ENCODE data around the gene TMEM17. TPM values are rescaled to one million over a fixed set of nuclear protein-coding genes. Genes with fewer than 3 reads are reported as not detected.
A peak's percentile ranks its signal among the peaks of the same experiment; 100 is the strongest.

Gene TMEM17
- total and polyA plus RNA-seq, 9 of the 15 experiments (the other 6 are each of a cell fraction or from before 2014, with no cell fraction given) = 0.58 to 2.2 (median 1.2) TPM

DNA sequence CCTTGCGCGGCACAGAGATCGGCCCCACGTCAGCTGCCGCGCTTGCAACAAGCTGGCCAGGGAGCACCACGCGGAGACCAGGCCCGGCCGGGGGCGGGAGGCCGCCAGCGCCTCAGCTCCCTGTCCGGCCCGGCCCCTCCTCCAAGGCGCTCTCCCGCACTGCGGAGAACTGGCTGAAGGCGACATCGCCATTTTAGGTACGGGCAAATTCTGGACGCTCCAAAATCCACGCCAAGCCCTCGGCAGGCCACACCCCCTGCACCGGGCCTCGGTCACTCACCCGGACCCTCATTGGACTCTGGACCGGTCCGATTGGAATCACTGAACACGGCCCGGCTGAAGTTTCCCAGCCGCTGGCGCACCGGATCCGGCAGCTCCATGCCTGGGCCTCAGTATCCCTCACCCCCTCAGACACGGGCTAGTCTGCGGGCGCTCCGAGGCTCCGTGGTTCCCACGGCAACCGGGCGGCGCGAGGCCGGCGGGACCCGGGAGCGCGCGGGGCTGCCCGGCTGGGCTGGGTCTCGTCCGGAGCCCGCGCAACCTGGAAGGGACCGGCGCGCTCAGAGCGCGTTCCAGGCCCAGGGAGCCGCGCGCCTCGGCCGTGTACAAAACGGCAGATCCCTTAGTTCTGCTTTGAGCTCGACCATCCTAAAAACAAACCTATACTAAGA, at the start of gene TMEM17 (continued):
- TF ChIP-seq STAT6 (CRISPR knock-in tag; IDR thresholded peaks at IDR 0.05) (no peak), TRIM25 (IDR thresholded peaks at IDR 0.05; ENCODE audit: borderline replicate concordance) (no peak), E2F3 (CRISPR knock-in tag; IDR thresholded peaks at IDR 0.05) (peak; percentile 40; the same call in 1 of the 2 replicates), SIX5 (IDR thresholded peaks at IDR 0.05; ENCODE audit: borderline replicate concordance in 1 of 2, insufficient read depth in 1 of 2, low read depth in 1 of 2, low read length in 2 of 2) (peak; percentile 47 to 53; a peak in 3 of 4 replicates), FOXK1 (CRISPR knock-in tag; IDR thresholded peaks at IDR 0.05; ENCODE audit: borderline replicate concordance) (no peak), CCAR2 (IDR thresholded peaks at IDR 0.05; ENCODE audit: low read depth, low read length) (no peak), CHD2 (IDR thresholded peaks at IDR 0.05; ENCODE audit: low read depth, low read length) (no peak), PTBP1 (IDR thresholded peaks at IDR 0.05; ENCODE audit: low read depth, low read length) (no peak), CAMTA2 (CRISPR knock-in tag; conservative IDR thresholded peaks at IDR 0.05) (no peak), ZNF217 (CRISPR knock-in tag; IDR thresholded peaks at IDR 0.05) (no peak), ZNF239 (CRISPR knock-in tag; IDR thresholded peaks at IDR 0.05) (no peak), ZBTB1 (CRISPR knock-in tag; IDR thresholded peaks at IDR 0.05; ENCODE audit: borderline replicate concordance, low read depth) (peak; percentile 85), TRIM24 (IDR thresholded peaks at IDR 0.05) (0 out of 4 replicates have a peak, but pooled peaks of 1 of the 2 experiments have one; percentile 15), ZNF76 (CRISPR knock-in tag; IDR thresholded peaks at IDR 0.05; ENCODE audit: borderline replicate concordance) (no peak), ZBTB5 (IDR thresholded peaks at IDR 0.05) (no peak), RAD21 (CRISPR knock-in tag; conservative IDR thresholded peaks at IDR 0.05 in 1 of 2, IDR thresholded peaks at IDR 0.05 in 1 of 2) (0 out of 4 replicates have a peak, but pooled peaks of 1 of the 2 experiments have one; percentile 6), MYNN (IDR thresholded peaks at IDR 0.05) (no peak), MYNN (CRISPR knock-in tag; IDR thresholded peaks at IDR 0.05) (no peak), TFAM (CRISPR knock-in tag; conservative IDR thresholded peaks at IDR 0.05) (no peak), NFXL1 (CRISPR knock-in tag; IDR thresholded peaks at IDR 0.05) (no peak), ZNF79 (CRISPR knock-in tag; IDR thresholded peaks at IDR 0.05; ENCODE audit: low read depth) (no peak)
- TF ChIP-seq, protein P1, sequence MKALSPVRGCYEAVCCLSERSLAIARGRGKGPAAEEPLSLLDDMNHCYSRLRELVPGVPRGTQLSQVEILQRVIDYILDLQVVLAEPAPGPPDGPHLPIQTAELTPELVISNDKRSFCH (CRISPR knock-in tag; IDR thresholded peaks at IDR 0.05) = no peak
- TF ChIP-seq, protein P1 (tag; IDR thresholded peaks at IDR 0.05) = 0 out of 2 replicates have a peak, but pooled peaks have one; percentile 46
